GM23338 (cell line): ENCODE results near the gene FBXO24. TPM values are rescaled to one million over a fixed set of nuclear protein-coding genes. Genes with fewer than 3 reads are reported as not detected.

Experiments used
- ATAC-seq: fragments of 200-7000 bp; cut with Tn5 transposase; 3 replicates; pipeline ENCODE4 v1.9.1; 2020
- DNase-seq: peaks from one replicate; pipeline ENCODE4 v3.0.0-alpha.2; 2015; ENCODE audit warnings: low spot score
- H2AFZ ChIP-seq: fragments of 200-600 bp; sonication (generic); 2 replicates; pipeline ENCODE4 v1.8.0; 2016; ENCODE audit warnings: antibody characterized with exemption, mild to moderate bottlenecking, moderate library complexity
- H3F3A ChIP-seq: fragments of 200-600 bp; sonication (generic); replicated peaks from 2 replicates; pipeline ENCODE4 v1.8.0; 2017; ENCODE audit warnings: antibody characterized with exemption, mixed run types, low read depth
- H3K27ac ChIP-seq: fragments of 200-600 bp; sonication (generic); 2 replicates; pipeline ENCODE4 v1.6.1; 2016; ENCODE audit warnings: low read depth
- H3K27me3 ChIP-seq: fragments of 200-600 bp; sonication (generic); 2 replicates; pipeline ENCODE4 v1.8.0; 2016; ENCODE audit warnings: mild to moderate bottlenecking, mixed run types, moderate library complexity; ENCODE audit not compliant: insufficient read depth
- H3K36me3 ChIP-seq: fragments of 200-600 bp; sonication (generic); 2 replicates; pipeline ENCODE4 v1.8.0; 2016; ENCODE audit warnings: mild to moderate bottlenecking; ENCODE audit not compliant: insufficient read depth
- H3K4me1 ChIP-seq: fragments of 200-600 bp; sonication (generic); 2 replicates; pipeline ENCODE4 v1.8.0; 2016; ENCODE audit warnings: mild to moderate bottlenecking, moderate library complexity; ENCODE audit not compliant: insufficient read depth
- H3K4me2 ChIP-seq: fragments of 200-600 bp; sonication (generic); 2 replicates; pipeline ENCODE4 v1.7.1; 2017; ENCODE audit warnings: mixed run types
- H3K4me3 ChIP-seq: fragments of 200-600 bp; sonication (generic); 2 replicates; pipeline ENCODE4 v1.6.1; 2016; ENCODE audit warnings: mixed run types
- H3K79me2 ChIP-seq: fragments of 200-600 bp; sonication (generic); replicated peaks from 2 replicates; pipeline ENCODE4 v1.8.0; 2017; ENCODE audit warnings: mild to moderate bottlenecking; ENCODE audit not compliant: insufficient read depth
- H3K9me2 ChIP-seq: fragments of 200-600 bp; sonication (generic); 2 replicates; pipeline ENCODE4 v1.8.0; 2017; ENCODE audit not compliant: insufficient read depth
- H4K20me1 ChIP-seq: fragments of 200-600 bp; sonication (generic); replicated peaks from 2 replicates; pipeline ENCODE4 v1.8.0; 2017; ENCODE audit warnings: mild to moderate bottlenecking; ENCODE audit not compliant: insufficient read depth
- H3K27ac Mint-ChIP-seq: 2 replicates; pipeline ENCODE4 v1.8.0; 2020; ENCODE audit warnings: inconsistent platforms, mild to moderate bottlenecking, moderate library complexity, mixed read lengths
- H3K27me3 Mint-ChIP-seq: 3 replicates; pipeline ENCODE4 v1.8.0; 2022; ENCODE audit warnings: low read depth, mild to moderate bottlenecking, moderate library complexity, mixed read lengths, inconsistent platforms; ENCODE audit not compliant: insufficient read depth, poor library complexity
- H3K36me3 Mint-ChIP-seq: 3 replicates; pipeline ENCODE4 v1.8.0; 2021; ENCODE audit warnings: low read depth, mild to moderate bottlenecking, inconsistent platforms, moderate library complexity, mixed read lengths
- H3K4me1 Mint-ChIP-seq: 3 replicates; pipeline ENCODE4 v1.8.0; 2020; ENCODE audit warnings: mild to moderate bottlenecking, inconsistent platforms, mixed read lengths
- H3K4me3 Mint-ChIP-seq: 3 replicates; pipeline ENCODE4 v1.8.0; 2021; ENCODE audit warnings: moderate library complexity, mild to moderate bottlenecking, inconsistent platforms, mixed read lengths
- H3K9me3 Mint-ChIP-seq: 3 replicates; pipeline ENCODE4 v1.8.0; 2020; ENCODE audit warnings: moderate library complexity, mild to moderate bottlenecking, inconsistent platforms, mixed read lengths
- EZH2 ChIP-seq: fragments of 200-600 bp; sonication (generic); IDR thresholded peaks from one replicate; pipeline ENCODE4 v1.8.0; 2017; ENCODE audit warnings: antibody characterized with exemption, mild to moderate bottlenecking, low read depth; ENCODE audit not compliant: unreplicated experiment
- REST ChIP-seq: IDR thresholded peaks from one replicate; pipeline ENCODE4 v1.6.1; 2018; ENCODE audit warnings: antibody characterized with exemption; ENCODE audit not compliant: unreplicated experiment
- polyA plus RNA-seq: library from polyadenylated mRNA; unstranded; fragments of >200 nt; fragmentation: Nextera tagmentation; extraction: Ambion mirVana; gene quantifications from 2 replicates; pipeline ENCODE4 v1.2.1, GENCODE V29; 2016
- total RNA-seq: library from RNA; depleted of rRNA; stranded (reverse); fragments of >200 nt; shearing (Covaris generic); gene quantifications from 2 replicates; pipeline ENCODE4 v1.2.3, GENCODE V29; 2014
- TF ChIP-seq, protein P1 (sequence below): fragments of 250-450 bp; sonication (Bioruptor Pico); IDR thresholded peaks from 2 replicates; pipeline ENCODE4 v1.5.0; 2020; ENCODE audit warnings: mild to moderate bottlenecking, moderate library complexity

Gene FBXO24
- total and polyA plus RNA-seq, 2 experiments from 2014 or later, result 2.1 to 2.4 TPM

DNA sequence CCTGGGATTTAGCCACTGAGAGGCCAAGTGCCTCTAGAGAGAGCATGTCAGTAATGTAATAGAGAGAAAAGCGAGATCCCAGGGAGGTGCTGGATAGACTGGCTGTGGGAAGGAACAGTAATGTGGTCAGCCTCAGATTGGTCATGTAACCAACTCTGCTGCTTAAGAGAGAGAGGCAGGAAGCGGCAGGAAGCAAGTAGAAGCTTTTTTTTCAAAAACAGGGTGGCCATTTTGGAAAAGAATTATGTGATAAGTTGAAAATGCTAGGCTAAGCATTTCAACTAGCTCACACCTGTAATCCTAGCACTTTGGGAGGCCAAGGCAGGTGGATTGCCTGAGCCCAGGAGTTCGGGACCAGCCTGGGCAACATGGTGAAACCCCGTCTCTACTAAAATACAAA lies 12.3 kb downstream of the FBXO24 start:
- Histone ChIP-seq H3F3A (0 out of 2 replicates have a peak, but pooled peaks cover 3% of the 10 kb centered on the region), H2AFZ (no peak overlapping the region), H3K4me1 (peaks cover 18% of the 10 kb centered on the region), H3K27me3 (no peaks in the 10 kb centered on the region), H4K20me1 (no peaks in the 10 kb centered on the region; the same call in 1 of the 2 replicates), H3K9me2 (no peaks in the 10 kb centered on the region), H3K79me2 (no peaks in the 10 kb centered on the region), H3K4me2 (no peak overlapping the region), H3K36me3 (no peaks in the 10 kb centered on the region; the same call in none of the 2 replicates), H3K27ac (no peak overlapping the region), H3K4me3 (no peak overlapping the region)
- Mint-ChIP-seq H3K9me3 (no peaks in the 10 kb centered on the region; the same call in 2 of the 3 replicates), H3K4me1 (peaks cover 28% of the 10 kb centered on the region), H3K36me3 (peaks cover 16% of the 10 kb centered on the region), H3K4me3 (no peak overlapping the region; the same call in 2 of the 3 replicates), H3K27ac (no peak overlapping the region), H3K27me3 (peaks cover 27% of the 10 kb centered on the region)
- no peak for TF ChIP-seq REST
- TF ChIP-seq EZH2, result no peak
- TF ChIP-seq, protein P1, sequence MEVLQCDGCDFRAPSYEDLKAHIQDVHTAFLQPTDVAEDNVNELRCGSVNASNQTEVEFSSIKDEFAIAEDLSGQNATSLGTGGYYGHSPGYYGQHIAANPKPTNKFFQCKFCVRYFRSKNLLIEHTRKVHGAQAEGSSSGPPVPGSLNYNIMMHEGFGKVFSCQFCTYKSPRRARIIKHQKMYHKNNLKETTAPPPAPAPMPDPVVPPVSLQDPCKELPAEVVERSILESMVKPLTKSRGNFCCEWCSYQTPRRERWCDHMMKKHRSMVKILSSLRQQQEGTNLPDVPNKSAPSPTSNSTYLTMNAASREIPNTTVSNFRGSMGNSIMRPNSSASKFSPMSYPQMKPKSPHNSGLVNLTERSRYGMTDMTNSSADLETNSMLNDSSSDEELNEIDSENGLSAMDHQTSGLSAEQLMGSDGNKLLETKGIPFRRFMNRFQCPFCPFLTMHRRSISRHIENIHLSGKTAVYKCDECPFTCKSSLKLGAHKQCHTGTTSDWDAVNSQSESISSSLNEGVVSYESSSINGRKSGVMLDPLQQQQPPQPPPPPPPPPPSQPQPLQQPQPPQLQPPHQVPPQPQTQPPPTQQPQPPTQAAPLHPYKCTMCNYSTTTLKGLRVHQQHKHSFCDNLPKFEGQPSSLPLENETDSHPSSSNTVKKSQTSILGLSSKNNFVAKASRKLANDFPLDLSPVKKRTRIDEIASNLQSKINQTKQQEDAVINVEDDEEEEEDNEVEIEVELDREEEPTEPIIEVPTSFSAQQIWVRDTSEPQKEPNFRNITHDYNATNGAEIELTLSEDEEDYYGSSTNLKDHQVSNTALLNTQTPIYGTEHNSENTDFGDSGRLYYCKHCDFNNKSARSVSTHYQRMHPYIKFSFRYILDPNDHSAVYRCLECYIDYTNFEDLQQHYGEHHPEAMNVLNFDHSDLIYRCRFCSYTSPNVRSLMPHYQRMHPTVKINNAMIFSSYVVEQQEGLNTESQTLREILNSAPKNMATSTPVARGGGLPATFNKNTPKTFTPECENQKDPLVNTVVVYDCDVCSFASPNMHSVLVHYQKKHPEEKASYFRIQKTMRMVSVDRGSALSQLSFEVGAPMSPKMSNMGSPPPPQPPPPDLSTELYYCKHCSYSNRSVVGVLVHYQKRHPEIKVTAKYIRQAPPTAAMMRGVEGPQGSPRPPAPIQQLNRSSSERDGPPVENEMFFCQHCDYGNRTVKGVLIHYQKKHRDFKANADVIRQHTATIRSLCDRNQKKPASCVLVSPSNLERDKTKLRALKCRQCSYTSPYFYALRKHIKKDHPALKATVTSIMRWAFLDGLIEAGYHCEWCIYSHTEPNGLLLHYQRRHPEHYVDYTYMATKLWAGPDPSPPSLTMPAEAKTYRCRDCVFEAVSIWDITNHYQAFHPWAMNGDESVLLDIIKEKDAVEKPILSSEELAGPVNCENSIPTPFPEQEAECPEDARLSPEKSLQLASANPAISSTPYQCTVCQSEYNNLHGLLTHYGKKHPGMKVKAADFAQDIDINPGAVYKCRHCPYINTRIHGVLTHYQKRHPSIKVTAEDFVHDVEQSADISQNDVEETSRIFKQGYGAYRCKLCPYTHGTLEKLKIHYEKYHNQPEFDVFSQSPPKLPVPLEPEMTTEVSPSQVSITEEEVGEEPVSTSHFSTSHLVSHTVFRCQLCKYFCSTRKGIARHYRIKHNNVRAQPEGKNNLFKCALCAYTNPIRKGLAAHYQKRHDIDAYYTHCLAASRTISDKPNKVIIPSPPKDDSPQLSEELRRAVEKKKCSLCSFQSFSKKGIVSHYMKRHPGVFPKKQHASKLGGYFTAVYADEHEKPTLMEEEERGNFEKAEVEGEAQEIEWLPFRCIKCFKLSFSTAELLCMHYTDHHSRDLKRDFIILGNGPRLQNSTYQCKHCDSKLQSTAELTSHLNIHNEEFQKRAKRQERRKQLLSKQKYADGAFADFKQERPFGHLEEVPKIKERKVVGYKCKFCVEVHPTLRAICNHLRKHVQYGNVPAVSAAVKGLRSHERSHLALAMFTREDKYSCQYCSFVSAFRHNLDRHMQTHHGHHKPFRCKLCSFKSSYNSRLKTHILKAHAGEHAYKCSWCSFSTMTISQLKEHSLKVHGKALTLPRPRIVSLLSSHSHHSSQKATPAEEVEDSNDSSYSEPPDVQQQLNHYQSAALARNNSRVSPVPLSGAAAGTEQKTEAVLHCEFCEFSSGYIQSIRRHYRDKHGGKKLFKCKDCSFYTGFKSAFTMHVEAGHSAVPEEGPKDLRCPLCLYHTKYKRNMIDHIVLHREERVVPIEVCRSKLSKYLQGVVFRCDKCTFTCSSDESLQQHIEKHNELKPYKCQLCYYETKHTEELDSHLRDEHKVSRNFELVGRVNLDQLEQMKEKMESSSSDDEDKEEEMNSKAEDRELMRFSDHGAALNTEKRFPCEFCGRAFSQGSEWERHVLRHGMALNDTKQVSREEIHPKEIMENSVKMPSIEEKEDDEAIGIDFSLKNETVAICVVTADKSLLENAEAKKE (CRISPR knock-in tag), result no peak
- ATAC-seq (no peak), DNase-seq (no peak)
